Measurements from ENCODE around the gene NXN.
"Not testable (repeated sequence)": the region's sequence is repeated elsewhere in the genome, so short reads cannot be mapped to it uniquely, and the experiment has no call there.

NXN gene

GRCh38 chr17:855569-855968, 124.0 kb downstream of the NXN start:
- DNase-seq, result no peak

- not testable (repeated sequence) for DNase-seq
Observed at GRCh38 chr17:852850-853249, 126.7 kb downstream of the NXN start.

GRCh38 chr17:852349-852748, 127.2 kb downstream of the NXN start:
- no peak for DNase-seq

GRCh38 chr17:851924-852323, 127.7 kb downstream of the NXN start:
- no peak for DNase-seq

GRCh38 chr17:850851-851763, 128.5 kb downstream of the NXN start:
- no peak for DNase-seq

GRCh38 chr17:850086-850850, 129.3 kb downstream of the NXN start:
- DNase-seq, result no peak

GRCh38 chr17:848402-848801, 131.2 kb downstream of the NXN start:
- DNase-seq, result no peak

GRCh38 chr17:846901-847843, 132.4 kb downstream of the NXN start:
- no peak for DNase-seq

- no peak for DNase-seq
Observed at GRCh38 chr17:841313-841712, 138.3 kb downstream of the NXN start.

GRCh38 chr17:838486-838885, 141.1 kb downstream of the NXN start:
- DNase-seq, result no peak

- DNase-seq, result no peak
Observed at GRCh38 chr17:836151-836550, 143.4 kb downstream of the NXN start.

GRCh38 chr17:835721-836120, 143.9 kb downstream of the NXN start:
- DNase-seq, result not testable (repeated sequence)

GRCh38 chr17:835263-835662, 144.3 kb downstream of the NXN start:
- DNase-seq, result no peak

GRCh38 chr17:834136-834535, 145.4 kb downstream of the NXN start:
- DNase-seq, result no peak

- DNase-seq, result no peak
Observed at GRCh38 chr17:830950-831349, 148.6 kb downstream of the NXN start.

- DNase-seq, result no peak
Observed at GRCh38 chr17:830381-830780, 149.2 kb downstream of the NXN start.

- DNase-seq, result not testable (repeated sequence)
Observed at GRCh38 chr17:829614-830013, 150.0 kb downstream of the NXN start.

- DNase-seq, result no peak
Observed at GRCh38 chr17:828761-829160, 150.8 kb downstream of the NXN start.

GRCh38 chr17:826778-827177, 152.8 kb downstream of the NXN start:
- no peak for DNase-seq

GRCh38 chr17:825216-825615, 154.4 kb downstream of the NXN start:
- DNase-seq, result no peak

- DNase-seq, result no peak
Observed at GRCh38 chr17:824378-824777, 155.2 kb downstream of the NXN start.

- DNase-seq, result no peak
Observed at GRCh38 chr17:823501-823902, 156.1 kb downstream of the NXN start.

- no peak for DNase-seq
Observed at GRCh38 chr17:819251-819650, 160.3 kb downstream of the NXN start.
